ENCODE measurements around the gene C1R.

The C1R gene

DNA sequence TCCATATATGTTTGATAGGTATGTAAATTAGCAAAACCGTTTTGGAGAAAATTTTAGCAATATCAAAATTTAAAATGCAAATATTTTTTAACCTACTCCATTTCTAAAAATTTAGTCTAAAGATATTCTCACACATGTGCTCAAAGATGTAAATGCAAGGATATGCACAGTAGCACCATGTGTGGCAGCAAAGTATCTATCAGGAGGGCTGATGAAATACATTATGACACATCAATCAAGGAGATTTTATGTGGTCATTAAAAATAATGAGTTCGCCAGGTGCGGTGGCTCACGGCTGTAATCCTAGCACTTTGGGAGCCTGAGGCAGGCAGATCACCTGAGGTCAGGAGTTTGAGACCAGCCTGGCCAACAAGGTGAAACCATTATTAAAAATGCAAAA lies 8.0 kb upstream of the C1R start:
- TF ChIP-seq POLR2AphosphoS5 (IDR thresholded peaks at IDR 0.05; ENCODE audit: low read depth, low read length) (no peak), TAF1 (IDR thresholded peaks at IDR 0.05; ENCODE audit: borderline replicate concordance, insufficient read depth, low read length) (no peak), FOXP2 (optimal IDR thresholded peaks at IDR 0.05; ENCODE audit: borderline replicate concordance, extremely low read depth, extremely low read length, insufficient read depth) (no peak), SIN3A (IDR thresholded peaks at IDR 0.05; ENCODE audit: borderline replicate concordance, insufficient read depth, low read length) (no peak)
- TF ChIP-seq, protein P1, sequence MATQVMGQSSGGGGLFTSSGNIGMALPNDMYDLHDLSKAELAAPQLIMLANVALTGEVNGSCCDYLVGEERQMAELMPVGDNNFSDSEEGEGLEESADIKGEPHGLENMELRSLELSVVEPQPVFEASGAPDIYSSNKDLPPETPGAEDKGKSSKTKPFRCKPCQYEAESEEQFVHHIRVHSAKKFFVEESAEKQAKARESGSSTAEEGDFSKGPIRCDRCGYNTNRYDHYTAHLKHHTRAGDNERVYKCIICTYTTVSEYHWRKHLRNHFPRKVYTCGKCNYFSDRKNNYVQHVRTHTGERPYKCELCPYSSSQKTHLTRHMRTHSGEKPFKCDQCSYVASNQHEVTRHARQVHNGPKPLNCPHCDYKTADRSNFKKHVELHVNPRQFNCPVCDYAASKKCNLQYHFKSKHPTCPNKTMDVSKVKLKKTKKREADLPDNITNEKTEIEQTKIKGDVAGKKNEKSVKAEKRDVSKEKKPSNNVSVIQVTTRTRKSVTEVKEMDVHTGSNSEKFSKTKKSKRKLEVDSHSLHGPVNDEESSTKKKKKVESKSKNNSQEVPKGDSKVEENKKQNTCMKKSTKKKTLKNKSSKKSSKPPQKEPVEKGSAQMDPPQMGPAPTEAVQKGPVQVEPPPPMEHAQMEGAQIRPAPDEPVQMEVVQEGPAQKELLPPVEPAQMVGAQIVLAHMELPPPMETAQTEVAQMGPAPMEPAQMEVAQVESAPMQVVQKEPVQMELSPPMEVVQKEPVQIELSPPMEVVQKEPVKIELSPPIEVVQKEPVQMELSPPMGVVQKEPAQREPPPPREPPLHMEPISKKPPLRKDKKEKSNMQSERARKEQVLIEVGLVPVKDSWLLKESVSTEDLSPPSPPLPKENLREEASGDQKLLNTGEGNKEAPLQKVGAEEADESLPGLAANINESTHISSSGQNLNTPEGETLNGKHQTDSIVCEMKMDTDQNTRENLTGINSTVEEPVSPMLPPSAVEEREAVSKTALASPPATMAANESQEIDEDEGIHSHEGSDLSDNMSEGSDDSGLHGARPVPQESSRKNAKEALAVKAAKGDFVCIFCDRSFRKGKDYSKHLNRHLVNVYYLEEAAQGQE (IDR thresholded peaks at IDR 0.05; ENCODE audit: insufficient read depth in 1 of 2, low read depth in 2 of 2, low read length in 2 of 2) = no peak

DNA sequence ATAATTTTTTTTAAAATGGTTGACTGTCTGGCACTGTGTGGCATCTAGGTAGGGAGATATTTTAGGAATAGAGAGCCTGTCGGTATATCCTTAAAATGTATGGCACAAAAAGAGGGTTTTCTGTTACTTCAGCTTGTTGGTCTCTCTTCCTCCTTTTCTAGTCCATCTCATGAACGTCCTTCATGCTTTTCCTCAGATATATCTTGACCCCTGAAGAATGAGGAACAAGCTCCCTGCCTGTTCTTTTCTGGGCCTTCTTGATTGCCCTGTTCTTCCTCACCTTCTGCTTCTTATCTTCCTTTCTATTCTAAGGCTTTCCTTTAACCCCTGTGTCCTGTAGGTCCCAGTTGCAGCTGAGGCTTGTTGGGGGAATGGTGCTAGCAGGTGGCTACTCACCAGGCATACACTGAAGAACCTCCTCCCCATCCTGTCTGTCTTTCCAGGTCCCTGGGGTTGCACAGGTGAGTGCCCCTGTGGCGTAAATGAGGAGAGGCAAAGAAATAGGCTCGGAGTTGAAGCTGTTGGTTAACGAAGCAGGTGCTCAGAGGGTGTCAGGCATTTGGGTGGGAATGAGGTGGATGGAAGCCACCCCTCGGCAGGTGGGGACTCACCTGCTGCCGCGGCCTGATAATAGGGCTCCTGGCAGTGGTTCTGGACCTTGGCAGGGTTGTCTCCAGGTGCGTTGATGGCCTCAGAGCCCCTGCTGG lies 7.2 kb upstream of the C1R start:
- TF ChIP-seq SIN3A (IDR thresholded peaks at IDR 0.05; ENCODE audit: borderline replicate concordance, insufficient read depth, low read length) = no peak
- TF ChIP-seq FOXP2 (optimal IDR thresholded peaks at IDR 0.05; ENCODE audit: borderline replicate concordance, extremely low read depth, extremely low read length, insufficient read depth) = no peak

DNA sequence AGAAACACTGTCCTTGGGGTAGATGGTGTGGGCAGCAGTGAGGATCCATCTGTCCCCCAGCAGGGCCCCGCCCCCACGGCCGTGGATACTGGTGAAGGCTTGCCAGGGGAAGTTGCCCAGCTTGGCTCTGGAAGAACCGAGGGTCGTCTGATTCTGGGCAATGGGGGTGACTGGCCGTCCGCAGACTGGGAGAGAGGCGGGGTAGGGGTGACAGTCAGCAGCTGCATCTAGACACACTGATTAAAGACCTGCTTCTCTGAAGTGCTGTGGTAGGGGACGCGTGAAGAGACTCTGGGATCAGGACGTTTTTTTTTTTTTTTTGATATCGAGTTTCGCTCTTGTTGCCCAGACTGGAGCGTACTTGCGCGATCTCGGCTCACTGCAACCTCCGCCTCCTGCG lies 4.7 kb upstream of the C1R start:
- TF ChIP-seq TAF1 (IDR thresholded peaks at IDR 0.05; ENCODE audit: borderline replicate concordance, insufficient read depth, low read length) (no peak), POLR2AphosphoS5 (IDR thresholded peaks at IDR 0.05; ENCODE audit: low read depth, low read length) (no peak), SIN3A (IDR thresholded peaks at IDR 0.05; ENCODE audit: borderline replicate concordance, insufficient read depth, low read length) (no peak), FOXP2 (optimal IDR thresholded peaks at IDR 0.05; ENCODE audit: borderline replicate concordance, extremely low read depth, extremely low read length, insufficient read depth) (no peak)
- TF ChIP-seq, protein P1 (IDR thresholded peaks at IDR 0.05; ENCODE audit: insufficient read depth in 1 of 2, low read depth in 2 of 2, low read length in 2 of 2) = no peak

DNA sequence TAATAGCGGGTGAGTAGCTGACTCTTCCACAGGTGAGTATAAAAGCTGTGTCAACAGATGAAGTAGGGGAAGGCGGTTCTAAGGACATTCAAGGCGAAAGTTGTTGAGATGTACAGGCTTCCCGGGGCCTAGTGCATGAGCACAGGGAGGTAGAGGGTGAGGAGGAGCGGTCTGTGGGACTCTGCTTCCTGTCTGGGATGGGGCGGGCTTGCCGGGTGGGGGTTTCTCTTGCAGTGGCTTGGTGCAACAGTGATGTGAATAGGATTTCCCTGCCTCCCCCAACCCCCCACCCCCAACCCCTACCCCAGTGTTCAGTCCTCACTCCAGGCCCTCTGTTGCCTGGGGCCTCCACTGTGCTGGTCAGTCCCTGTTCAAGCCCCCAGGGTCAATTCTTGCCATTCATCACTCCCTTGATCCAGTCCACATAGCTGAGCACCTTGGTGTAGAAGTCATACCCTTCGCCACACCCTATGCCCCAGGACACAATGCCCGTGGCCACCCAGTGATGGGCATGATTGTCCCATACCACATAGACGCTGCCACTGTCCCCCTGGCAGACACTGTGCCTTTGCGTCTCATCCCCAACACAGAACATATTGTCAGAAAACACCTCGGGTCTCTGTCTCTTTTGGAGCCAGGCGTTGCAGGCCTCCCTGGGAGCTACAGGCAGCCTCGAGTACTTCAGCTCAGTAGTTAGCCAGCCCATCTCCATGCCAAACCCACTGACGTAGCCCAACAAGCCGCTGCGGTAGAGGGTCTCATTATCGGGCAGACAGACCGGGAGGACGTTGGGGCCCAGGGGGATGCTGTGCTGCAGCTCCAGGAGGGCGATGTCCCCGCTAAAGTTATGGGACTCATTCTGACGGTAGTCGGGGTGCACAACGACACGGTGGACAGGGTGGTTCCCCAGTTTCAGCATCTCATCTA lies 4.0 kb upstream of the C1R start:
- TF ChIP-seq, protein P1 (IDR thresholded peaks at IDR 0.05; ENCODE audit: insufficient read depth in 1 of 2, low read depth in 2 of 2, low read length in 2 of 2) = no peak
- TF ChIP-seq TAF1 (IDR thresholded peaks at IDR 0.05; ENCODE audit: borderline replicate concordance, insufficient read depth, low read length) = no peak
- TF ChIP-seq SIN3A (IDR thresholded peaks at IDR 0.05; ENCODE audit: borderline replicate concordance, insufficient read depth, low read length) = no peak
- no peak for TF ChIP-seq POLR2AphosphoS5 (IDR thresholded peaks at IDR 0.05; ENCODE audit: low read depth, low read length)

DNA sequence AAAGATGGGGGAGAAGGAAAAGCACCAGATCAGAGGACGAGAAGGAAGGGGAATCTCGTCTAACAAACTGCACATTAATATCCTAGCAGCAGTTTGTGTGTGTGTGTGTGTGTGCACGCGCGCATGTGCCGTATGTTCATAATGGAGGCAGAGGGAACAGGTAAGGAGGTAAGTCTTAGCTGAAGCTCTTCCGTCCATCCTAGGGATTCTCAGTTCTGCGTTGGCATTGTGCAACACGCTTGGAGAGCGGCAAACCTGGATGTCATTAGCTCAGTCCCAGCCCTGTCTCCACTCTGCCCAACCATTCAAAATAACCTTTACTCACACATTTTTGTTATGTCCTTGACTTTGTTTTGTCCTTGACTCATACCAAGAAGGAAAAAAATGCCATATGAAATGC lies 1.6 kb upstream of the C1R start:
- TF ChIP-seq TAF1 (IDR thresholded peaks at IDR 0.05; ENCODE audit: borderline replicate concordance, insufficient read depth, low read length) (no peak), POLR2AphosphoS5 (IDR thresholded peaks at IDR 0.05; ENCODE audit: low read depth, low read length) (no peak)
- TF ChIP-seq, protein P1 (IDR thresholded peaks at IDR 0.05; ENCODE audit: insufficient read depth in 1 of 2, low read depth in 2 of 2, low read length in 2 of 2) = no peak

Measured in PFSK-1 (cell line).